Heart left ventricle (tissue), 16 donors: Measurements from ENCODE around the gene PPP2R1A. TPM values are rescaled to one million over a fixed set of nuclear protein-coding genes. Genes with fewer than 3 reads are reported as not detected.
A peak's percentile ranks its signal among the peaks of the same experiment; 100 is the strongest.

Source experiments
- ATAC-seq, 4 donors: fragments of 200-7000 bp; cut with Tn5 transposase; one replicate each; pipeline ENCODE4 v1.9.1; 2020 to 2022; ENCODE audit warnings: moderate library complexity in 4 of 4, mild to moderate bottlenecking in 3 of 4, moderate number of reproducible peaks in 1 of 4
- DNase-seq, 5 donors: peaks; one replicate each; pipeline ENCODE4 v3.0.0-alpha.2; 2020
- H3K27ac ChIP-seq, 12 donors: fragments of 200-600 bp; sonication (generic) in 4 of 12; one replicate each; pipeline versions ENCODE4 v1.5.0 to v1.8.0; 2016 to 2022; ENCODE audit warnings: mild to moderate bottlenecking in 2 of 12
- H3K27me3 ChIP-seq, 9 donors: fragments of 200-600 bp; sonication (generic) in 2 of 9; one replicate each; pipeline versions ENCODE4 v1.5.1 to v1.8.0; 2016 to 2022; ENCODE audit warnings: mild to moderate bottlenecking in 3 of 9
- H3K36me3 ChIP-seq, 9 donors: fragments of 200-600 bp; sonication (generic) in 2 of 9; one replicate each; pipeline versions ENCODE4 v1.5.0 to v1.8.0; 2018 to 2022; ENCODE audit warnings: mild to moderate bottlenecking in 2 of 9
- H3K4me1 ChIP-seq, 12 donors: fragments of 200-600 bp; sonication (generic) in 4 of 12; one replicate each; pipeline versions ENCODE4 v1.5.0 to v1.8.0; 2016 to 2022; ENCODE audit warnings: mild to moderate bottlenecking in 3 of 12
- H3K4me3 ChIP-seq, 12 donors: fragments of 200-600 bp; sonication (generic) in 4 of 12; one replicate each; pipeline versions ENCODE4 v1.5.0 to v1.8.0; 2017 to 2022; ENCODE audit warnings: mild to moderate bottlenecking in 9 of 12, moderate library complexity in 4 of 12
- H3K9me3 ChIP-seq, 12 donors: fragments of 200-600 bp; sonication (generic) in 4 of 12; one replicate each; pipeline versions ENCODE4 v1.5.0 to v1.8.0; 2016 to 2022; ENCODE audit warnings: mild to moderate bottlenecking in 1 of 12
- CTCF ChIP-seq, 12 donors: fragments of 200-600 bp; sonication (generic) in 4 of 12; IDR thresholded peaks; one replicate each; pipeline versions ENCODE4 v1.5.0 to v1.8.0; 2018 to 2022; ENCODE audit warnings: antibody characterized with exemption in 12 of 12, mild to moderate bottlenecking in 5 of 12
- POLR2A ChIP-seq, 2 donors: fragments of 450-650 bp; IDR thresholded peaks; one replicate each; pipeline ENCODE4 v1.6.1; 2017; ENCODE audit warnings: antibody characterized with exemption in 2 of 2, mild to moderate bottlenecking in 2 of 2, moderate library complexity in 2 of 2
- WGBS, 4 donors: extraction: QIAGEN DNeasy Blood & Tissue Kit in 2 of 4; methylation state at CpG; one replicate each; pipeline versions ENCODE4 v1.1.5 to v1.1.7; 2013 to 2018; 5-methylcytosine and 5-hydroxymethylcytosine counted together
- intact Hi-C, 10 donors: fragments of 100-400 bp; cut with DNase I; formaldehyde crosslinking; loops; one replicate each; pipeline versions ENCODE4 v1.11.1 to v1.14.2; 2022
- long read RNA-seq, 3 donors: library from polyadenylated mRNA; unstranded; transcript quantifications; one replicate each; pipeline ENCODE4 v2.0.0, GENCODE V29; 2020 to 2021
- polyA plus RNA-seq, 2 donors: library from polyadenylated mRNA; stranded (reverse); fragments of 200-250 nt; gene quantifications; one replicate each; pipeline ENCODE4 v1.2.3, GENCODE V29; 2013
- total RNA-seq, 9 donors: library from RNA; depleted of rRNA in 2 of 9; stranded (reverse); fragments of >200 nt in 2 of 9; fragmentation: NEBNext Ultra II Directional in 3 of 9; extraction: Animal tissue kit (Norgen Biotek cat#: 25700) in 3 of 9; gene quantifications; one replicate each; pipeline versions ENCODE4 v1.1.0 to v1.2.4, GENCODE V29; 2016 to 2023
- donor health status: ischemic (EF 13 %, LVEDD 7.1; RV severe dilation, severe dysfunction).
- donor health status: healthy with polysubstance abuse.
- donor health status: DM: no; HTN: yes; CAD: no.
- donor health status: DM: no; HTN: no; CAD: no.
- donor health status: ischemic (EF 25% LVEDD 6.9; RV normal size, moderate dysfunction).
- donor health status: ischemic (EF 25% LVEDD 5.7; RV mildly dilated, moderate dysfunction).
- donor health status: healthy.
- donor health status: DM: yes; HTN: yes; CAD: no.
- donor health status: ischemic (EF 35%, LVEDD 5.7; RV mildly dilated, moderate dysfunction).
- donor health status: nonischemic (EF 11% LVEDD 7.7; RV severe dilation, severe dysfunction).
- donor health status: DM: yes; HTN: yes; CAD: no.
- donor health status: PGD.
- donor health status: ischemic (EF 29% LVEDD 5.4; RV normal size, mild dysfunction).
- donor health status: nonischemic (EF 23%, LVEDD 6.1; RV moderate dilation, normal function).

The PPP2R1A gene
- total RNA-seq (100 to 1,000 TPM; 345 to 447 (median 370) TPM), polyA plus RNA-seq (100 to 1,000 TPM; 258 to 294 TPM)
- long read RNA-seq, donor 1, full-length matches to known transcripts, result 594 of 808 reads
- long read RNA-seq, donor 1, partial matches to known transcripts, result 167 of 808 reads
- long read RNA-seq, donor 1, other reads (novel, unspliced or antisense), result 47 of 808 reads
- long read RNA-seq, donor 2, full-length matches to known transcripts, result 2,857 of 3,150 reads
- long read RNA-seq, donor 2, partial matches to known transcripts, result 227 of 3,150 reads
- long read RNA-seq, donor 2, other reads (novel, unspliced or antisense), result 66 of 3,150 reads
- long read RNA-seq, donor 3, full-length matches to known transcripts, result 551 of 738 reads
- long read RNA-seq, donor 3, partial matches to known transcripts, result 164 of 738 reads
- long read RNA-seq, donor 3, other reads (novel, unspliced or antisense), result 23 of 738 reads

GRCh38 chr19:52189735-52190486, at the start of gene PPP2R1A:
Gene PPP2R1A, plus strand, starts transcription at chr19:52190052. Its CDS starts 45 bp downstream, at chr19:52190097.
- Histone ChIP-seq H3K27ac (peak within 1 kb of the TSS; percentile 95 to 100 (median 98)), H3K4me3 (peak within 1 kb of the TSS; percentile 55 to 97 (median 90)), H3K36me3 (peaks cover 0 to 22% (median 9%) of the 10 kb centered on the region in 9 donors), H3K9me3 (no peaks in the 10 kb centered on the region), H3K27me3 (no peaks in the 10 kb centered on the region), H3K4me1 (peaks cover 14 to 54% (median 43%) of the 10 kb centered on the region in 12 donors)
- DNase-seq, result peak; percentile 98 to 100 (median 100)
- ATAC-seq, result peak; percentile 88 to 97 (median 94)
- intact Hi-C loops, result loop anchor here in 9 of 10 donors (1.0 to 10.0 kb wide), 8 partner anchors 19 to 55 kb away; partner anchors contain the start of genes ZNF616 (in 5 of the 9) and ZNF836 (in 3 of the 9)
- WGBS, 4 donors, result 0 to 1% (median 0%) methylated on average over 36 to 70 of the region's 70 CpGs
- TF ChIP-seq POLR2A (IDR thresholded peaks at IDR 0.05) (peak; percentile 60 to 61), CTCF (IDR thresholded peaks at IDR 0.05) (peak in 1 of 12 donors; percentile 6)

GRCh38 chr19:52141203-52141602, 48.6 kb upstream of the PPP2R1A start:
- H3K4me1 ChIP-seq, result peaks cover 0 to 21% (median 14%) of the 10 kb centered on the region in 12 donors
- H3K27me3 ChIP-seq, result no peaks in the 10 kb centered on the region
- TF ChIP-seq POLR2A (IDR thresholded peaks at IDR 0.05) (no peak), CTCF (IDR thresholded peaks at IDR 0.05) (no peak)
- no peak overlapping the region for H3K27ac ChIP-seq
- intact Hi-C loops, result loop anchor here in 3 of 10 donors (5.0 kb wide), 1 partner anchor 46 kb away; no protein-coding TSS in a partner anchor
- H3K9me3 ChIP-seq, result peaks cover 0 to 15% (median 0%) of the 10 kb centered on the region in 12 donors
- no peaks in the 10 kb centered on the region for H3K36me3 ChIP-seq
- WGBS, 4 donors, result 91 to 96% (median 94%) methylated on average over 2 of the region's 2 CpGs
- no peak overlapping the region for H3K4me3 ChIP-seq
- DNase-seq (no peak), ATAC-seq (no peak)

GRCh38 chr19:52142001-52142595, 47.8 kb upstream of the PPP2R1A start:
- 88 to 92% (median 91%) methylated on average over 3 of the region's 3 CpGs for WGBS, 4 donors
- no peak for TF ChIP-seq CTCF (IDR thresholded peaks at IDR 0.05)
- no peak for TF ChIP-seq POLR2A (IDR thresholded peaks at IDR 0.05)

More at GRCh38 chr19:52142001-52142595, 47.8 kb upstream of the PPP2R1A start:
- ATAC-seq (no peak), DNase-seq (no peak)
- H3K4me3 ChIP-seq, result no peak overlapping the region
- H3K9me3 ChIP-seq, result peaks cover 0 to 16% (median 0%) of the 10 kb centered on the region in 12 donors
- no peaks in the 10 kb centered on the region for H3K27me3 ChIP-seq
- intact Hi-C loops, result loop anchor here in 3 of 10 donors (5.0 kb wide), 1 partner anchor 45 kb away; no protein-coding TSS in a partner anchor
- H3K4me1 ChIP-seq, result peaks cover 0 to 21% (median 14%) of the 10 kb centered on the region in 12 donors
- no peaks in the 10 kb centered on the region for H3K36me3 ChIP-seq
- H3K27ac ChIP-seq, result no peak overlapping the region
